ENCODE data around the gene PRKCA. TPM values are rescaled to one million over a fixed set of nuclear protein-coding genes. Genes with fewer than 3 reads are reported as not detected.

PRKCA gene
- polyA plus RNA-seq, 2 of the 4 experiments (the other 2 are of a cell fraction): 28.8 to 65.0 TPM

- peak; percentile 12 to 27; a peak in 3 of 6 replicates for ATAC-seq
- H3K27ac ChIP-seq: peak overlapping the region; percentile 91 to 92
- H3K4me2 ChIP-seq: peak overlapping the region; percentile 71
- TF ChIP-seq EHF (CRISPR knock-in tag; IDR thresholded peaks at IDR 0.05) (no peak), RAD21 (conservative IDR thresholded peaks at IDR 0.05 in 1 of 2, IDR thresholded peaks at IDR 0.05 in 1 of 2) (peak; percentile 12 to 17; a peak in 2 of 5 replicates), PBX3 (IDR thresholded peaks at IDR 0.05) (no peak), RFX5 (IDR thresholded peaks at IDR 0.05) (no peak), HOXB5 (CRISPR knock-in tag; IDR thresholded peaks at IDR 0.05) (no peak), TFCP2L1 (CRISPR knock-in tag; IDR thresholded peaks at IDR 0.05) (no peak), CBX2 (IDR thresholded peaks at IDR 0.05; ENCODE audit: borderline replicate concordance, low read depth) (no peak), POLR2A (IDR thresholded peaks at IDR 0.05; ENCODE audit: low read length) (no peak), MYC (IDR thresholded peaks at IDR 0.05; ENCODE audit: borderline replicate concordance, low read length) (no peak), SMC3 (IDR thresholded peaks at IDR 0.05) (0 out of 3 replicates have a peak, but pooled peaks have one; percentile 4), RNF2 (IDR thresholded peaks at IDR 0.05; ENCODE audit: borderline replicate concordance, low read depth) (no peak), PHF8 (IDR thresholded peaks at IDR 0.05; ENCODE audit: borderline replicate concordance, low read depth) (no peak), BCL3 (IDR thresholded peaks at IDR 0.05) (0 out of 3 replicates have a peak, but pooled peaks have one; percentile 33), ELK1 (IDR thresholded peaks at IDR 0.05; ENCODE audit: low read depth, low read length) (no peak), HOXA7 (CRISPR knock-in tag; IDR thresholded peaks at IDR 0.05) (no peak), ZNF302 (CRISPR knock-in tag; IDR thresholded peaks at IDR 0.05) (no peak), FOSB (CRISPR knock-in tag; IDR thresholded peaks at IDR 0.05) (no peak), RARB (CRISPR knock-in tag; IDR thresholded peaks at IDR 0.05) (no peak), EHMT2 (IDR thresholded peaks at IDR 0.05; ENCODE audit: low read depth) (no peak), ESRRA (IDR thresholded peaks at IDR 0.05; ENCODE audit: borderline replicate concordance, low read length) (no peak), ZSCAN20 (CRISPR knock-in tag; IDR thresholded peaks at IDR 0.05) (no peak), NR3C1 (IDR thresholded peaks at IDR 0.05) (no peak), FOSL2 (IDR thresholded peaks at IDR 0.05) (peak; percentile 85), FOSL2 (CRISPR knock-in tag; IDR thresholded peaks at IDR 0.05) (peak; percentile 72), HEYL (CRISPR knock-in tag; IDR thresholded peaks at IDR 0.05) (no peak), EP300 (IDR thresholded peaks at IDR 0.05) (peak in 1 of 2 experiments; percentile 50; a peak in 2 of 5 replicates), ZC3H11A (IDR thresholded peaks at IDR 0.05) (no peak), MAFK (IDR thresholded peaks at IDR 0.05; ENCODE audit: partially characterized antibody) (peak; percentile 76), RCOR1 (IDR thresholded peaks at IDR 0.05; ENCODE audit: low read depth, low read length) (no peak), HDAC2 (IDR thresholded peaks at IDR 0.05) (no peak), BHLHE40 (IDR thresholded peaks at IDR 0.05; ENCODE audit: low read depth, low read length) (no peak), CTCF (IDR thresholded peaks at IDR 0.05) (no peak), NFE2L2 (conservative IDR thresholded peaks at IDR 0.05; ENCODE audit: low read length) (no peak)
- TF ChIP-seq, protein P1, sequence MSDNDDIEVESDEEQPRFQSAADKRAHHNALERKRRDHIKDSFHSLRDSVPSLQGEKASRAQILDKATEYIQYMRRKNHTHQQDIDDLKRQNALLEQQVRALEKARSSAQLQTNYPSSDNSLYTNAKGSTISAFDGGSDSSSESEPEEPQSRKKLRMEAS (IDR thresholded peaks at IDR 0.05): 0 out of 2 replicates have a peak, but pooled peaks have one; percentile 39
- TF ChIP-seq, protein P2, sequence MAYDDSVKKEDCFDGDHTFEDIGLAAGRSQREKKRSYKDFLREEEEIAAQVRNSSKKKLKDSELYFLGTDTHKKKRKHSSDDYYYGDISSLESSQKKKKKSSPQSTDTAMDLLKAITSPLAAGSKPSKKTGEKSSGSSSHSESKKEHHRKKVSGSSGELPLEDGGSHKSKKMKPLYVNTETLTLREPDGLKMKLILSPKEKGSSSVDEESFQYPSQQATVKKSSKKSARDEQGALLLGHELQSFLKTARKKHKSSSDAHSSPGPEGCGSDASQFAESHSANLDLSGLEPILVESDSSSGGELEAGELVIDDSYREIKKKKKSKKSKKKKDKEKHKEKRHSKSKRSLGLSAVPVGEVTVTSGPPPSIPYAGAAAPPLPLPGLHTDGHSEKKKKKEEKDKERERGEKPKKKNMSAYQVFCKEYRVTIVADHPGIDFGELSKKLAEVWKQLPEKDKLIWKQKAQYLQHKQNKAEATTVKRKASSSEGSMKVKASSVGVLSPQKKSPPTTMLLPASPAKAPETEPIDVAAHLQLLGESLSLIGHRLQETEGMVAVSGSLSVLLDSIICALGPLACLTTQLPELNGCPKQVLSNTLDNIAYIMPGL (CRISPR knock-in tag; IDR thresholded peaks at IDR 0.05; ENCODE audit: borderline replicate concordance): no peak
Observed at GRCh38 chr17:66272811-66273585, 29.4 kb upstream of the PRKCA start.

More at GRCh38 chr17:66272811-66273585, 29.4 kb upstream of the PRKCA start:
- ChIA-PET POLR2A (interaction anchor here (0.6 to 1.1 kb wide), 3 partner anchors 17 to 194 kb away, joined by 3 to 4 read pairs (median 3); no protein-coding TSS in a partner anchor), CTCF (interaction anchor here (0.7 to 5.2 kb wide), 9 partner anchors 9 to 236 kb away, joined by 3 to 31 read pairs (median 4); partner anchors contain the start of gene PRKCA)
- peaks cover 13% of the 10 kb centered on the region for H3K9me3 ChIP-seq
- H3K4me1 ChIP-seq: peaks cover 64% of the 10 kb centered on the region
- FAIRE-seq (peak; percentile 80), DNase-seq (ENCODE audit: low read depth in 1 of 2, low spot score in 1 of 2) (peak; percentile 77)
- no peak overlapping the region for H3K4me3 ChIP-seq
- WGBS (ENCODE audit: missing lambda C conversion rate): under 1% methylated on average over 5 of the region's 5 CpGs
